Limb (tissue), 2 donors: ENCODE data around the gene MYOZ2.
A peak's percentile ranks its signal among the peaks of the same experiment; 100 is the strongest.

Experiments
- DNase-seq, 2 donors: peaks; one replicate each; pipeline ENCODE4 v3.0.0-alpha.2; 2016; ENCODE audit errors: extremely low spot score in 2 of 2

Gene MYOZ2

GRCh38 chr4:119135721-119136121, at the start of gene MYOZ2:
Gene MYOZ2 (plus strand): TSS chr4:119135832. CDS start chr4:119136526, 694 bp downstream.
- no peak for DNase-seq

GRCh38 chr4:119087121-119087520, 48.5 kb upstream of the MYOZ2 start:
- no peak for DNase-seq

- DNase-seq, result no peak
These were observed 48.0 kb upstream of the MYOZ2 start for GRCh38 chr4:119087656-119088055.

DNA sequence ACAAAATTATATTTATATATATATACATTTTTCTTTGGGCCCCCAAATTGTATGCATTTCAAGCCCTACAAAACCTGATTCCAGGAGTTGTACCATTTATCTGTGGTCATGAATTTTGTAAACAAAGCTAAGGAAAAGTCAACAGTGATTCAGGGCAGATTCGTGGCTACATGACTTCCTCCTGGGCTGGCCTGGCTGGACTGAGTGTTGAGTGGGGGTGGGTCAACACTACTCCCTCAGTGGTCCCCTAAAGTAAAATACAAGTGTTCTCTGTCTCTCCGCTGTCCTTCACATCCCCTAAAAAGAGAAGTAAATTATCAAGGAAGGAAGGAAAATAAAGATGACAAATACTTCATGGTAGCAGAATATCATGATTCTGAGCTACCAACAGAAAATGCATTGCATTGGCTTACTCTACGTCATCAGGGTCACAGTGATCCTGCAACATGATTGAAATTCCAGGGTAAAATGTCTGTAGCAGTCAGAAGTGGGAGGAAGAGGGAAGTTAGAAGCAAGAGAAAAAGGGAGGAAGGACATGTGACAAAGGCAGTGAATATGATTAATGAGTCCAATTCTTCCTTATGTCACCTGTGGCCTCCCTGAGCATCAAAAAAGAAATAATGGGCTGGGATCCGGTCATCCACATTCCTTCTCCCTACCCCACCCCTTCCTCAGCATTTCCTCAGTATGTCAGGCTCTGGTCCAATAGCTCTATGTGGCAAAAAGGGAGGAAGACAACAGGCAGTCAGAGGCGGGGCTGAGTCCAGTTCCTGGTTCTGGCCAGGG, 42.4 kb upstream of the MYOZ2 start:
- DNase-seq, result no peak

- no peak for DNase-seq
These were observed 38.2 kb upstream of the MYOZ2 start for GRCh38 chr4:119097282-119097900.

DNA sequence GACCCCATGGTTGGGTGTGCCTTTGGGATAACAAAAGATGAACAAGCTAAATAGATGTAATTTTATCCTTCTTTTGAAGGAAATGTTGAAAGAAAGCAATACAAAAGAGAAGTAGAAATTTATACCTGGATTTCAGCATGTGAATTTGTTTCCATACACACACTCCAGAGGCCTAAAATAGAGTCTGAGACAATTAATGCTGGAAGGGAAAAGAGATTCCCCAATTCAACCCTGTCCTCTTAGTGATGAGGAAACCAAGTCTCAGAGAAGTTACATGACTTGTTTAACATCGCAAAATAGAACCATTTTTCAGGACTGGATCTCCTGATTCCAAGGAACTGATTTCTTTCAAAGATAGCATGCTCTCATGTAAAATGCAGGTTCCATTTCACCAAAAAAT, 37.3 kb upstream of the MYOZ2 start:
- no peak for DNase-seq

DNA sequence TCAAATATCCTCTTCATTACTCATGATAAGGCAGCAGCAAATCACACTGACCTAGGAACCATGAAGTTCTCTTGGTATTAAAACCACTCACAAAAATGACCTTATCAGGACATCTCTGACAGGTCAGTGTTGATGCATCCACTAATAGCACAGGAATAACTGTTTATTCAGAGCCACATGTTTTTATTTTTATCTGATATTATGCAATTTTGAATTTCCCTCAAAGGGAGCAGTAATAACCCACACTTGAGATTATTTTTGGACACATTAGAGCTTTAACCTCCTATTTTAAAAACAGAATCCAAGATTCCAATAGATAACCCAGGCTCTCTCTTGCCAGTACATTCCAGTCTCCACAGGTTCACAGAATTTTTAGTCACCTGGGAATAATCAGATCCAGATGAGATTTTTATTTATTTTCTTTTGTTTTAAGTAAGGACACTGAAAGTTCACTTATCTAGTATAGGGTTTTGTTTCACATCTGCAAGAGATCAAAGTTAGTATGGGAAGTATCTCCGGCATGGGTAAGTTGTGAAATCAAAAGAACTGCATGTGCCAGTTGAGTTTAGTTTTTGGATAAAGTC, 36.3 kb upstream of the MYOZ2 start:
- no peak for DNase-seq

GRCh38 chr4:119100655-119101054, 35.0 kb upstream of the MYOZ2 start:
- no peak for DNase-seq

GRCh38 chr4:119103263-119103662, 32.4 kb upstream of the MYOZ2 start:
- DNase-seq, result peak in 1 of 2 donors; percentile 63

DNA sequence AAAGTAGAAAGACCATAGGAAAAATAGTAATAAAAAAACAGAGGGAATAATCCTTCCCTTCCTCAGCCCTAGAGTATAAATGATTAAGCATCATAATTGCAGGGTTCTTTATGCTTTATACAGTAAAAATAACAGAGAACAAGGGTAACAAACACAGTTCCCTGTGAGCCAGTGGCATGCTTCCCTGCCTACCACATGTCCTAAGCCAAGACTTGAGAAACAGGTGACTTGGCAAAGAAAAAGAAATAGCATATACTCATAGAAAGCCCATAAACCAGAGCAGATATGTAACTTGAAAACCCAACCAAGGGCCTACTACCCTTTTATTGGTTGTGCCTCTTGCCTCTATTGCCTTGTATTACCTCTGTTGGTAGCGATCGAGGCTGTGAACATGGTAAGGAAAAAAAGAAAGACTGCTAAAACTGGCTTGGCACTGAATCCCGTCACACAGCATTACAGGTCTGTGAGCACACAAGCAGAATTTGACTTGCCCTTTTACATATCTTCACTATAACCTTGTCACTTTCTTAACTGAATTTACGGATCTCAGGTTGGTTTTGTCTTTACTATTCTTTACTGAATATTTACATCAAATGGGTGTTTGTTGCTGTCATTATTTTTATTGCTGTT, 30.9 kb upstream of the MYOZ2 start:
- DNase-seq, result no peak

DNA sequence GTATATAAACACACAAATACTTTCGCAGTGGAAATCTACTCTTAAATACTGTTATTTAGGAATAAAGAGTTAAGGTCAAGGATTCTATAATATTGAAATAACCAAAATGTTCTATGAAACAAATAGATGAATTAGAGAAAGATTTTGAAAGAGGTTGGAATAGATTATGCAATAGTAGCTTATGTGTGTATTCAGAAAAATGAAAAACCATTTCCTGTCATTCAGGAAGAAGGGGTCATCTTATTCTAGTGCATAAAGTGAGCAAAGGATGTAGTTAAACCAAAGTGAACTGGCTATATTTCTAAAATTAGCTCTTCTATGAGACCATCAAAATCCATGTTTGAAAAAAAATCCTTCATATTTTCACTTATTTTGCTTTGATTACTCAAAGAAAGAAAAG, 30.0 kb upstream of the MYOZ2 start:
- no peak for DNase-seq

DNA sequence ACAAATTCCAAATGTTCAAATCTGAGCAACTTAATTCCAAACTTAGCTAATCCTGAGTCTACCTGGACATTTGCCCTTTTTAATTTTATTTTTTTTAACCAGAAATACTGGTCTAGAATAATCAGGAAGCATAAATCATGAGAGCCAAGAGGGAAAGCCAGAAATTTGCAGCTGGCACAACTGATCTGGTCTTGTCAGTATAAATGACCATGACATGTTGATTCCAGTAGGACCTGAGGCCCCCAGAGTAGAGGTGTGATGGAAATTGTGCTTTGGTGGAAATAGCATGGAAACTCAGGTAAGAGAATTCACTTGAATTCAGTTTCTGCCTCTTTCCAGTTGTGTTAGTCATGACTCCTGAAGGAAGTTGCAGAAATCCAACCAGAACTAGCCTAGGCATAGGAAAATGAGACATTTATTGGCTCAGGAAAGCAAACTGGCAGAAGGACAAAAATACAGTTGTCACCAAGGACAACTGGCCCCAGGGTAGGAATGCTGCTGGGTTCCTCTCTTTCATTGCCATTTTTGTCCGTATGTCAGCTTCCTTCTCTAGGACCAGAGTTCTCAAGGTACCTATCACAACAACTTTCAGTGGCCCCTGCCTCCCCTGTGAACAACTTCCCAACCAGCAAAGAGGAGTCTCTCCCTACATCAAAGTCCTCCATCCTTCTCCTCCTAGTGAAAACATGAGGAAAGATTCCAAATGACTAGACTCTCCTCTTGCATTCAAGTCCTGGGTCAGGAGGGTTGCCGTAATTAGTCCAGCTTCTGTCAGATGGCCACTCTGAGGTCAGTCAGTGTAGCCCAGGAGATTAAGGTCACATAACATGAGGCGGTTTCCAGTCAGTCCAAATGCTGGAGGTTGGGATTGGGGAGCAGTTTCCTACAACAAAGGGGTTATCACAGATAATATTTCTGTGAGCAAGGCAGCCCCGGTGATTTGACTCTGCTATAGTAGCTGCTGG, 29.3 kb upstream of the MYOZ2 start:
- no peak for DNase-seq

DNA sequence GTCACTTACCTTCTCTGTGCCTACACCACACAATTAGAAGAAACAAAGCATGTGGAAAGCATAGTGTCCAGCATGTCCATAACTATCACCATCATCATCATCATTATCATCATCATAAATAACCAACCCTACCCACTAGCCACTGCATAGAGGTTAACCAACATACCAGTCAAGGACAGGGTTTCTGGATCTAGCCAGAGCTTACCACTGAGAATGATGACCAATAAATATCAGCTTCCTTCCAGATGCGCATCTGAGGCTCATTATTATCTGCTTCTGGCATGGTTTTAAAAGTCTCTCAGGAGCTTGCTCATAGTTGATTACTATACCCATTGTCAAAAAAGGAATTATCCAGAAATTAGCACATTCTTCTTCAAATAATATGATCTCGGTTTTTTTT, 25.5 kb upstream of the MYOZ2 start:
- DNase-seq, result no peak

DNA sequence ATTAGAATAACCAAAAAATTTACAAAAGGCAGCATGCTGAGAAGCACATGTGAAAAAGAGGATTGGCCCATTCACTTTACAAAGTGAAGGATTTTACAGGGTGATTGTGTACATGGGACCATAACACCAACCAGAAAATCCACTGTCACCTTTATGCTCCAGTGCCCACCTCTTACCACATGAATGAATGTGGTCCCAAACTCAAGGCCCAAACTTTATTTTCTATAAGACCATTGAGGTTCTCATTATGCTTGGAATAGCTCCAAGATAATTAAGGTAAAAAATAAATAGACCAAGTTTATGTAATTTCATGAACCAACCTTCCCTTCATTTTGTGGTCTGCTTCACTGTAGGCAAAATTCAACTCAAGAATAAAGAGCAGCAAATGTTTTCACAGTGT, 24.3 kb upstream of the MYOZ2 start:
- no peak for DNase-seq

DNA sequence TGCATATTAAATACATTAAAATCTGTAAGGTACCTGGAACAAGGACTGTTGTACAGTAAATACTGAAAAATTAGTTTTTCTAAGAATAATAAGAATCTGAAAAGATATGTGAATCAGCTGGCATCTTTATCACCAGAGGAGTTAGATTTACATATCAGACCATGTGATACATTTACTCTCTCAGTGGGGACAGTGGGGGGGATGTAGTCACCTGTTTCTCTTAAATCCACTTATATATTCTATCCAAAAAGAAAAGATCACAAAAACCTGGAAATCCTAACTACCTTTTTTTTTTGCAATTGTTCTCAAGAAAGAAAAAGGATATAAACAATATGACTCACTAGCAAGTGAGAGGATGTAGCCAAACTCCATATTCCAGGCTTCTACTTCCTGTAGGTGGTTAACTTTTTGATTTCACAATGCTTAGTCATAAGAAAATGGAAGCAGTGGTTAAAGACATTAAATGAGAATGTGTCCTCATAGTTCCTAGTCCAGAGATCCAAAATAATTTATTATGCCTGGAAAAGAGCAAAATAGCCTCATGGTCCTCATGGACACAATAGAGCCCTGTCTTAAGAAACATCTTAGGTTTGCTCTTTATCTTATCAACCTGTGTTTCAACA, 22.5 kb upstream of the MYOZ2 start:
- DNase-seq, result no peak

DNA sequence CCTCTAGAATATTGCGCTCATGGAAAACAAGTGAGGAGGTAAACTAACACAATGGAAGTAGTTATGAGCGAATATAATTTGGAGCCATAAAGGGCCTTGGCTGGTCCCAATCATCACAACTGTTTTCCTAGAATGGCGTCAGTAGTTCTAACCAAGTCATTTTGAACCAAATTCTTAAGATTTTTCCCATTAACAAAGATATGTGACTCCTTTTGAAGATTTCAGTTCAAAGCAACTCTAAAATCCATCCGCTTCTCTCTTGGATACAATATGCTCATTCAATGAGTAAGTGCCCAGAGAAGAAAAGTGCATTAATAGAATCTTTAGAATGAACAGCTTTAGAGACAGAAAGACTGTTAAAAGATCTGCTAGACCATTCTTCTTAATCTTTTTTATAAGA, 19.6 kb upstream of the MYOZ2 start:
- DNase-seq, result no peak

DNA sequence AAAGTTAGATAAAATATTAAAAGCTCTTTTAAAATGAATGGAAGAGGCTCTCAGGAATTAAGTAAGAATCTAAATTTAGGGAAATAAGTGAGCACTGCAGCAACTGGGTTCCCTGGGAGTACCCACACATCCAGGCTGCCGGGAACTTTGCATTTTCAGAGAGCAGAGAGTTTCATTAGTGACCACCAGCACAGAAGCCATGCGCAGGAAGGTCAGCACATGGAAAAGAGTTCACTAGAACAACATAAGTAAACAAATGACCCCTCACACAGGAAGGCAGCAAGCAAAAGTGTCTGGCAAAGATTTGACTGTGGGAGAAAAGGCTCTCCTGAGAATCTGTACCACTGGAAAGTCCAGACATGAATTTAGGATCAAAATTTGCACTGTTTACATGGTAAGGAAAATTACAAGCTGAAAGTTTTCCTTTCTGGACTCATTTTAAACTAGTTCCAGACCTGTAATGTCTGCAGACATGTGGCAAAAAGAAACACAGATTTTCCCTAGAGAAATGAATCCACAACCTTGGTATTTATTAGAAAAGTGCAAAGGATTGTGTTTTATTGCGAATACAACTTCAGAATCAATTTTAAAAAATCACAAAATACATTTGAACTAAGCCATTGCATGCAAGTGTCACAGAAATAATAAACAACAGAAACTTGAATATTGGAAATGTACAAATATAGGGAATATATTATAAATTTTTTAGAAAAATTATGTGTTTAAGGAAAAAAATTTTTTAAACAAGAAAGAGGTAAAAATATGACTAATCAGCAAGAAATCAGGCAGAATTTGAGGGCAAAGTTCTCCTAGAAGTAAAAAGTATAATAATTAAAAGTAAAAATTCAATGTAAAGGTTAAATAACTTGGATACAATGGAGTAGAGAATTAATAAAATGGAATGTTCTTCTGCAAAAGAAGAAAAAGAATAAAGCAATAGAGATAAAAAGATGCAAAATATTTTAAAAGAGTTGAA, 18.4 kb upstream of the MYOZ2 start:
- DNase-seq, result no peak

- no peak for DNase-seq
These were observed 17.2 kb upstream of the MYOZ2 start for GRCh38 chr4:119118397-119118796.

DNA sequence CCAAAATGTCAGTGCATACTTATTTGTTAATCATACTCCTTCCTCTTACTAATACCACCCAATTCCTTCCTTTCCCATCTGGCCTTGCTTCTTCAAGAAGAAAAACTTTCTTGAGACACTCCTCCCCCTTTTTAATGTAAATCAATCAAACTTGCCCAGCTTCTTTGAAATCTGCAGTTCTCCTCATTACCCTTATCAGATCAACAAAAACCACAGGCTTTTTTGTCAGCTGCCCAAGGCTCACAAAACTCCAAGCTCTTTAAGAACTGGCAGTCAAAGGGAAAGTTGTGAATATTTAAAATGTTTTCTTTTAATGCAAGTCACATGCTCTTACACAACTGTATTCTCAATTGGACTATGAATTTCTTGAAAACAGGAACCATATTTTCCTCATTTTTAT, 11.3 kb upstream of the MYOZ2 start:
- no peak for DNase-seq

DNA sequence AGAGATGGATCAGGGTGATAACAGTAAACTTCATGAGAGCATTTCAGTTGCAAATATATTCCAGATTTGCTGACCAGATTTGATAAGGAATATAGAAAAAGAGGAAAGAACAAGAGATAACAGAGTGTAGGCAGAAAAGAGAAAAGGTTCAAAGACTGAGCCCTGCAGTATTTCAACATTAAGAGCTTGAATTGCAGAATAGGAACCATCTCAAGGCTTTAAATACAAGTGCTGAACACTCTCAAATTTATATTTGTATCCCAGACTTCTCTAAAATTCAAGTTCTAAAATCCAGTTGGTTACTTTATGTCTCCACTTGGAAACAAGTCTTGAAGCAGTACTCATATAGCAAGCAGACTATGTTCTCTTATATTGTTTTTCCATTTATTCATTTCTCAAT, 9.7 kb upstream of the MYOZ2 start:
- DNase-seq, result no peak
